Esophagus muscularis mucosa (tissue), 4 donors: ENCODE data around the gene PLCD1. TPM values are rescaled to one million over a fixed set of nuclear protein-coding genes. Genes with fewer than 3 reads are reported as not detected.

Experiments
- DNase-seq: peaks from one replicate; pipeline ENCODE4 v3.0.0-alpha.2; 2017; ENCODE audit errors: extremely low spot score
- H3K27ac ChIP-seq, 4 donors: fragments of 200-600 bp; sonication (generic); replicated peaks in 1 of 4; 1 replicate in 3 of 4; 2 replicates in 1 of 4; pipeline ENCODE4 v1.5.1; 2016 to 2019; ENCODE audit warnings: mild to moderate bottlenecking in 1 of 4
- H3K27me3 ChIP-seq, 4 donors: fragments of 200-600 bp; sonication (generic); one replicate each; pipeline versions ENCODE4 v1.5.1 to v1.6.0; 2016 to 2019
- H3K36me3 ChIP-seq, 4 donors: fragments of 200-600 bp; sonication (generic); one replicate each; pipeline ENCODE4 v1.5.1; 2016 to 2019
- H3K4me1 ChIP-seq, 4 donors: fragments of 200-600 bp; sonication (generic); one replicate each; pipeline ENCODE4 v1.5.1; 2016 to 2019
- H3K4me3 ChIP-seq, 4 donors: fragments of 200-600 bp; sonication (generic); 1 replicate in 2 of 4; 2 replicates in 2 of 4; pipeline ENCODE4 v1.5.1; 2016 to 2019; ENCODE audit warnings: mild to moderate bottlenecking in 4 of 4, moderate library complexity in 1 of 4
- H3K9me3 ChIP-seq, 4 donors: fragments of 200-600 bp; sonication (generic); 1 replicate in 3 of 4; 2 replicates in 1 of 4; pipeline ENCODE4 v1.5.1; 2016 to 2019
- EP300 ChIP-seq: sonication (generic); formaldehyde crosslinking; IDR thresholded peaks from one replicate; pipeline ENCODE4 v1.6.1; 2017; ENCODE audit warnings: antibody characterized with exemption
- POLR2A ChIP-seq: fragments of 450-650 bp; IDR thresholded peaks from one replicate; pipeline ENCODE4 v1.6.1; 2017; ENCODE audit warnings: antibody characterized with exemption, moderate library complexity, mild to moderate bottlenecking, low read depth
- POLR2AphosphoS5 ChIP-seq, 2 donors: sonication (generic); formaldehyde crosslinking; IDR thresholded peaks; one replicate each; pipeline ENCODE4 v1.6.1; 2017; ENCODE audit warnings: antibody characterized with exemption in 2 of 2
- WGBS: methylation state at CpG from one replicate; pipeline ENCODE4 v1.1.5; 2018; 5-methylcytosine and 5-hydroxymethylcytosine counted together
- intact Hi-C: fragments of 100-400 bp; cut with DNase I; formaldehyde crosslinking; loops from one replicate; pipeline ENCODE4 v1.15.1; 2023
- total RNA-seq, 4 donors: library from RNA; depleted of rRNA; stranded (reverse); fragments of >200 nt; gene quantifications; one replicate each; pipeline versions ENCODE4 v1.1.0 to v1.2.1, GENCODE V29; 2016
- TF ChIP-seq, protein P1 (sequence below), 3 experiments: fragments of 200-600 bp in 2 of 3; fragments of 450-650 bp in 1 of 3; sonication (generic) in 2 of 3; IDR thresholded peaks; one replicate each; pipeline ENCODE4 v1.5.1; 2017 to 2019; ENCODE audit warnings: antibody characterized with exemption in 3 of 3, mild to moderate bottlenecking in 2 of 3, moderate library complexity in 1 of 3

PLCD1 gene
- total RNA-seq, 4 donors from 2014 or later: 21.0 to 35.3 (median 28.5) TPM

DNA sequence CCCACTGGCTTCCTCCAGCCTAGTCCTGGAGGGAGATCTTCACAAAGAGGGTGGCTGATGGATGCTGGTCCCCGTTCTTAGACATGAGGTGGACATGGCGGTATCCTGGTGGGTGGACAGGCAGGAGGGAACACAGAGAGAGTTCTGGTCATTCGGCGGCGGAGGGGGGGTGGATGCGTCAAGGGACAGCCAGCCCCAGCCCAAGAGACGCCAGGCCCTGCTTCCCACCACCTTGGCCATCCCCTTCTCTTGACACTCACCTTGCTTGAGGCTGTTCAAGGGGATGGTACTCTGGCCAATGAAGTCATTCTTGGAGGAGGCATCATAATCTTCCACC lies 21.7 kb downstream of the PLCD1 start:
- H3K36me3 ChIP-seq: peaks cover 10 to 70% (median 52%) of the 10 kb centered on the region in 4 donors
- H3K9me3 ChIP-seq: no peaks in the 10 kb centered on the region
- H3K27ac ChIP-seq: no peak overlapping the region
- H3K4me3 ChIP-seq: no peak overlapping the region
- no peak for TF ChIP-seq EP300
- TF ChIP-seq POLR2AphosphoS5 (IDR thresholded peaks at IDR 0.05): no peak
- TF ChIP-seq, protein P1, sequence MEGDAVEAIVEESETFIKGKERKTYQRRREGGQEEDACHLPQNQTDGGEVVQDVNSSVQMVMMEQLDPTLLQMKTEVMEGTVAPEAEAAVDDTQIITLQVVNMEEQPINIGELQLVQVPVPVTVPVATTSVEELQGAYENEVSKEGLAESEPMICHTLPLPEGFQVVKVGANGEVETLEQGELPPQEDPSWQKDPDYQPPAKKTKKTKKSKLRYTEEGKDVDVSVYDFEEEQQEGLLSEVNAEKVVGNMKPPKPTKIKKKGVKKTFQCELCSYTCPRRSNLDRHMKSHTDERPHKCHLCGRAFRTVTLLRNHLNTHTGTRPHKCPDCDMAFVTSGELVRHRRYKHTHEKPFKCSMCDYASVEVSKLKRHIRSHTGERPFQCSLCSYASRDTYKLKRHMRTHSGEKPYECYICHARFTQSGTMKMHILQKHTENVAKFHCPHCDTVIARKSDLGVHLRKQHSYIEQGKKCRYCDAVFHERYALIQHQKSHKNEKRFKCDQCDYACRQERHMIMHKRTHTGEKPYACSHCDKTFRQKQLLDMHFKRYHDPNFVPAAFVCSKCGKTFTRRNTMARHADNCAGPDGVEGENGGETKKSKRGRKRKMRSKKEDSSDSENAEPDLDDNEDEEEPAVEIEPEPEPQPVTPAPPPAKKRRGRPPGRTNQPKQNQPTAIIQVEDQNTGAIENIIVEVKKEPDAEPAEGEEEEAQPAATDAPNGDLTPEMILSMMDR (IDR thresholded peaks at IDR 0.05): no peak
- no peak for TF ChIP-seq POLR2A
- DNase-seq: no peak
- H3K4me1 ChIP-seq: peaks cover 0 to 22% (median 16%) of the 10 kb centered on the region in 4 donors
- intact Hi-C loops: no loop called here
- no peaks in the 10 kb centered on the region for H3K27me3 ChIP-seq
- WGBS: 98% methylated on average over 7 of the region's 7 CpGs

DNA sequence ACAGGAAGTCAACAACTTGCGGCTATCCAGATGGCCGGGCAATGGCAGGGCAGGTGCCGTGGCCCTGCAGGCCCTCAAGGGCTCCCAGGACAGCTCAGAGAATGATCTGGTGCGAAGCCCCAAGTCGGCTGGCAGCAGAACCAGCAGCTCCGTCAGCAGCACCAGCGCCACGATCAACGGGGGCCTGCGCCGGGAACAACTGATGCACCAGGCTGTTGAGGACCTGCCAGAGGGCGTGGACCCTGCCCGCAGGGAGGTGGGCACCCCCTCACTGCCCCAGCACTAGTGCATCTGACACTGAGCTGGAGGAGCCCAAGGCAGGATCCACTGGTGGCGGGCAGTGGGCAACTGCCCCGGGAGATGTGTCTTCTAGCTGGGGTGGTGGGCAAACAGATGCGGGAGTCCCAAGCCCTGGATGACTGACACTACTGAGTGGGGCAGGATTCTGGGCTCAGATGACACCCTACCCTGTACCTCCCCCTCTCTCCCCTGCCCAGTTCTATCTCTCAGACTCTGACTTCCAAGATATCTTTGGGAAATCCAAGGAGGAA lies 22.9 kb downstream of the PLCD1 start:
- H3K4me3 ChIP-seq: no peak overlapping the region
- no peak overlapping the region for H3K27ac ChIP-seq
- no peaks in the 10 kb centered on the region for H3K27me3 ChIP-seq
- intact Hi-C loops: no loop called here
- TF ChIP-seq POLR2A (no peak), POLR2AphosphoS5 (IDR thresholded peaks at IDR 0.05) (no peak), EP300 (no peak)
- TF ChIP-seq, protein P1 (IDR thresholded peaks at IDR 0.05): no peak
- 80% methylated on average over 2 of the region's 16 CpGs for WGBS
- no peak for DNase-seq
- H3K9me3 ChIP-seq: no peaks in the 10 kb centered on the region
- H3K4me1 ChIP-seq: peaks cover 0 to 22% (median 16%) of the 10 kb centered on the region in 4 donors
- H3K36me3 ChIP-seq: peaks cover 10 to 76% (median 60%) of the 10 kb centered on the region in 4 donors

DNA sequence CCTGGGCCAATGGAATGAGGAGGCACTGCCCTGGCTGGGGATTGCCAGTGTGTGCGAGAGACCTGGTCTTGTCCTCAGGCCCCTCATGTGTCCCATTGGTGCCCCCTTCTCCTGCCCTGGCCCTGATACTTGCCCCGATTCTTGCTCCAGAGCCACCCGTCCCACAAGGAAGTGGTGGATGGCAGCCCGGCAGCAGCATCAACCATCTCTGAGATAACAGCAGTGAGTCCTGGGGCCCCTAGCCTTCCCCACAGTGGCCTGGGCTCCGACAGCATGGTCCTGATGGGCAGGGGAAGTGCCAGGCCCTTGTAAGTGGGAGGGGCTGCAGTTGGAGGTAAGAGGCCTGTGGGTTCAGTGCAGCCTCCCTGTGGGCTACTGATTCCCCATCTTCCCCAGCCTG lies 23.4 kb downstream of the PLCD1 start:
- intact Hi-C loops: no loop called here
- H3K9me3 ChIP-seq: no peaks in the 10 kb centered on the region
- H3K4me3 ChIP-seq: no peak overlapping the region
- TF ChIP-seq POLR2A: no peak
- no peak for TF ChIP-seq POLR2AphosphoS5 (IDR thresholded peaks at IDR 0.05)
- TF ChIP-seq EP300: no peak
- TF ChIP-seq, protein P1 (IDR thresholded peaks at IDR 0.05): no peak
- H3K27me3 ChIP-seq: no peaks in the 10 kb centered on the region
- peak overlapping the region in 1 of 4 donors; percentile 18 for H3K27ac ChIP-seq
- H3K36me3 ChIP-seq: peaks cover 7 to 76% (median 57%) of the 10 kb centered on the region in 4 donors
- peaks cover 0 to 22% (median 16%) of the 10 kb centered on the region in 4 donors for H3K4me1 ChIP-seq
- 97% methylated on average over 4 of the region's 5 CpGs for WGBS
- no peak for DNase-seq

DNA sequence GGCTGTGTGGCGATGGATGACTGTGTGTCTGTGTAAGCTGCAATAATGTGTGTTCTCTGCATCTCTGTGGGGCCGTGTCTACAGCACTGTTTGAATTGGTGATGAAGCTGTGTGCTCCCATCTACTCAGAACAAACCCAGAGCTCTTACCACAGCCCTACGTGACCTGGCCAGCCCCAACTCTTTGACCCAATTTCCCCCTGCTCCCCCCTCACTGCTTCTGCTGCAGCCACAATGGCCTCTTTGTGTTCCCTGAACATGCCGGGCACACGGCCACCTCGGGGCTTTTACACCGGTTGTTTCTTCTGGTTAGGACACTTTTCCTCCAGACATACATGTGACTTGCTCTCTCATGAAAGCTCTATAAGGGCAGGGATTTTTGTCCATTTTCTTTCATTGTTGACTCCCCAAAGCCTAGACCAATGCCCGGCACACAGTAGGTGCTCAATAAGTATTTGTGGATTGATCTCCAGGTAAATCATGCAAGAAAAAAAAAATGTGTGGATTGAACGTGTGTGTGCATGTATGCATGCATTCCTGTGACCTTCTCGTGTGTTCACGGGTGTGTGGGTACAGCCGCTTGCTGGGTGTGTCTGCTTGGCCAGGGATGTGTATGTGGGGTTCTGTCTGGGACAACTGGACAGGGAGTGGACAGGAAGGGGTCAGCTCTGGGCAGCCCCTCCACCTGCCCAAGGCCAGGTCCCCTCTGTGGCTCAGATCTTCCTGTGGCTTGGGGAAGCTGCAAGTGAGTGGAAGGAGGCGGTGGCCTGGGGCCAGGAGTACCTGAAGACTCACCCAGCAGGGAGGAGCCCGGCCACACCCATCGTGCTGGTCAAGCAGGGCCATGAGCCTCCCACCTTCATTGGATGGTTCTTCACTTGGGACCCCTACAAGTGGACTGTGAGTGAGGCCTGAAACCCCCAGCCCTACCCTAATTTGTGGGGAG lies 24.1 kb downstream of the PLCD1 start:
- Histone ChIP-seq H3K27me3 (no peaks in the 10 kb centered on the region), H3K27ac (peak overlapping the region in 1 of 4 donors; percentile 18), H3K9me3 (no peaks in the 10 kb centered on the region), H3K4me3 (no peak overlapping the region), H3K4me1 (peaks cover 0 to 22% (median 16%) of the 10 kb centered on the region in 4 donors), H3K36me3 (peaks cover 3 to 73% (median 52%) of the 10 kb centered on the region in 4 donors)
- no peak for DNase-seq
- TF ChIP-seq EP300: no peak
- TF ChIP-seq, protein P1 (IDR thresholded peaks at IDR 0.05): no peak
- no peak for TF ChIP-seq POLR2A
- no peak for TF ChIP-seq POLR2AphosphoS5 (IDR thresholded peaks at IDR 0.05)
- WGBS: 73% methylated on average over 15 of the region's 15 CpGs
- intact Hi-C loops: no loop called here
